GM21723 (cell line): Measurements from ENCODE around the gene KIRREL3.

ENCODE experiments used
- ATAC-seq: cut with Tn5 transposase; IDR thresholded peaks from one replicate; pipeline ENCODE4 v1.9.1; 2021; ENCODE audit warnings: mild to moderate bottlenecking, moderate library complexity; ENCODE audit not compliant: unreplicated experiment

Gene KIRREL3

GRCh38 chr11:126997641-126998040, 2.9 kb downstream of the KIRREL3 start:
- ATAC-seq, result no peak

- no peak for ATAC-seq
These were observed 3.4 kb downstream of the KIRREL3 start for GRCh38 chr11:126997196-126997595.

GRCh38 chr11:126996036-126996804, 4.3 kb downstream of the KIRREL3 start:
- no peak for ATAC-seq

- ATAC-seq, result no peak
These were observed 7.0 kb downstream of the KIRREL3 start for GRCh38 chr11:126993599-126993998.

- no peak for ATAC-seq
These were observed 7.8 kb downstream of the KIRREL3 start for GRCh38 chr11:126992804-126993111.

- ATAC-seq, result no peak
These were observed 8.3 kb downstream of the KIRREL3 start for GRCh38 chr11:126992065-126992803.

- ATAC-seq, result no peak
These were observed 9.0 kb downstream of the KIRREL3 start for GRCh38 chr11:126991596-126991995.

GRCh38 chr11:126990716-126991480, 9.7 kb downstream of the KIRREL3 start:
- no peak for ATAC-seq

- ATAC-seq, result peak; percentile 93
These were observed 10.4 kb downstream of the KIRREL3 start for GRCh38 chr11:126989942-126990715.

- no peak for ATAC-seq
These were observed 11.9 kb downstream of the KIRREL3 start for GRCh38 chr11:126988655-126989054.

GRCh38 chr11:126981635-126982034, 18.9 kb downstream of the KIRREL3 start:
- ATAC-seq, result no peak

GRCh38 chr11:126978911-126979310, 21.7 kb downstream of the KIRREL3 start:
- no peak for ATAC-seq

- ATAC-seq, result no peak
These were observed 22.4 kb downstream of the KIRREL3 start for GRCh38 chr11:126978165-126978564.

GRCh38 chr11:126973051-126973450, 27.5 kb downstream of the KIRREL3 start:
- ATAC-seq, result no peak

GRCh38 chr11:126971305-126971704, 29.3 kb downstream of the KIRREL3 start:
- no peak for ATAC-seq

- ATAC-seq, result no peak
These were observed 30.6 kb downstream of the KIRREL3 start for GRCh38 chr11:126969865-126970479.

GRCh38 chr11:126968915-126969314, 31.7 kb downstream of the KIRREL3 start:
- no peak for ATAC-seq

- ATAC-seq, result no peak
These were observed 35.2 kb downstream of the KIRREL3 start for GRCh38 chr11:126965331-126965730.

- ATAC-seq, result no peak
These were observed 36.8 kb downstream of the KIRREL3 start for GRCh38 chr11:126963603-126964363.

GRCh38 chr11:126963115-126963514, 37.5 kb downstream of the KIRREL3 start:
- no peak for ATAC-seq
